HG02798 (cell line): ENCODE data around the gene ZNF524.

Source experiments
- ATAC-seq: cut with Tn5 transposase; IDR thresholded peaks from one replicate; pipeline ENCODE4 v1.9.1; 2021; ENCODE audit warnings: mild to moderate bottlenecking; ENCODE audit not compliant: unreplicated experiment, poor library complexity

The ZNF524 gene

GRCh38 chr19:55640043-55640576 lies 40.0 kb downstream of the ZNF524 start:
- peak; percentile 38 for ATAC-seq

GRCh38 chr19:55640577-55641425 lies 40.7 kb downstream of the ZNF524 start, which contains the start of gene ZNF580:
Gene ZNF580 (plus strand): TSS chr19:55641002. CDS start chr19:55642509, 1,507 bp downstream.
- peak; percentile 33 for ATAC-seq

GRCh38 chr19:55641426-55642152 lies 41.5 kb downstream of the ZNF524 start:
- ATAC-seq, result no peak

- ATAC-seq, result no peak
Measured at GRCh38 chr19:55642153-55643002, 42.3 kb downstream of the ZNF524 start.

GRCh38 chr19:55643003-55643886 lies 43.2 kb downstream of the ZNF524 start, which contains the start of gene ZNF581:
Gene ZNF581 (plus strand): TSS chr19:55643649. CDS start chr19:55644572, 923 bp downstream.
- ATAC-seq, result peak; percentile 29

GRCh38 chr19:55643887-55644176 lies 43.7 kb downstream of the ZNF524 start:
- no peak for ATAC-seq

- no peak for ATAC-seq
Measured at GRCh38 chr19:55644191-55644833, 44.2 kb downstream of the ZNF524 start.

- no peak for ATAC-seq
Measured at GRCh38 chr19:55644842-55645511, 44.9 kb downstream of the ZNF524 start.

- no peak for ATAC-seq
Measured at GRCh38 chr19:55645512-55645881, 45.4 kb downstream of the ZNF524 start.

GRCh38 chr19:55646889-55647731 lies 47.0 kb downstream of the ZNF524 start:
- ATAC-seq, result no peak

GRCh38 chr19:55647732-55648584 lies 47.9 kb downstream of the ZNF524 start, which contains the start of gene CCDC106:
Gene CCDC106 (plus strand): TSS chr19:55648212. CDS start chr19:55649047, 835 bp downstream.
- ATAC-seq, result peak; percentile 40

GRCh38 chr19:55648585-55649267 lies 48.6 kb downstream of the ZNF524 start:
- ATAC-seq, result no peak

- ATAC-seq, result no peak
Measured at GRCh38 chr19:55649268-55650125, 49.4 kb downstream of the ZNF524 start.

GRCh38 chr19:55650126-55650557 lies 50.1 kb downstream of the ZNF524 start:
- ATAC-seq, result no peak
